SK-N-SH treated with all-trans-retinoic acid at 6 μM for 48 hours (cell line): Measurements from ENCODE around the gene C1QTNF2.

Source experiments
- ATAC-seq: fragments of 200-7000 bp; cut with Tn5 transposase; 3 replicates; pipeline ENCODE4 v1.9.1; 2020; ENCODE audit warnings: mild to moderate bottlenecking, moderate library complexity
- ARNTL ChIP-seq: fragments of 450-650 bp; formaldehyde crosslinking; IDR thresholded peaks from 2 replicates; pipeline ENCODE4 v1.5.0; 2020; ENCODE audit warnings: low read depth, mild to moderate bottlenecking, moderate library complexity, borderline replicate concordance
- CSDC2 ChIP-seq: fragments of 250-450 bp; sonication (Bioruptor Pico); IDR thresholded peaks from 2 replicates; pipeline ENCODE4 v1.5.0; 2020; ENCODE audit warnings: mild to moderate bottlenecking, moderate library complexity
- GLIS3 ChIP-seq: fragments of 250-450 bp; sonication (Bioruptor Pico); IDR thresholded peaks from 2 replicates; pipeline ENCODE4 v1.5.0; 2020; ENCODE audit warnings: mild to moderate bottlenecking, moderate library complexity
- ISL1 ChIP-seq: fragments of 250-450 bp; sonication (Bioruptor Pico); IDR thresholded peaks from 2 replicates; pipeline ENCODE4 v2.1.2; 2022; ENCODE audit warnings: mild to moderate bottlenecking, moderate library complexity
- OSR1 ChIP-seq: fragments of 250-450 bp; sonication (Bioruptor Pico); IDR thresholded peaks from 2 replicates; pipeline ENCODE4 v1.8.0; 2022; ENCODE audit warnings: moderate library complexity, mild to moderate bottlenecking, inconsistent platforms
- PATZ1 ChIP-seq: fragments of 250-450 bp; sonication (Bioruptor Pico); IDR thresholded peaks from 2 replicates; pipeline ENCODE4 v1.8.0; 2020; ENCODE audit warnings: mild to moderate bottlenecking, moderate library complexity, borderline replicate concordance
- RARB ChIP-seq: fragments of 250-450 bp; sonication (Bioruptor Pico); IDR thresholded peaks from 2 replicates; pipeline ENCODE4 v1.8.0; 2021; ENCODE audit warnings: mild to moderate bottlenecking, moderate library complexity
- SNAI2 ChIP-seq: fragments of 250-450 bp; sonication (Bioruptor Pico); IDR thresholded peaks from 2 replicates; pipeline ENCODE4 v1.5.0; 2020; ENCODE audit warnings: mild to moderate bottlenecking, moderate library complexity
- TCF4 ChIP-seq: fragments of 250-450 bp; sonication (Bioruptor Pico); IDR thresholded peaks from 2 replicates; pipeline ENCODE4 v1.8.0; 2021; ENCODE audit warnings: mild to moderate bottlenecking, moderate library complexity, borderline replicate concordance
- TOX ChIP-seq: fragments of 250-450 bp; sonication (Bioruptor Pico); IDR thresholded peaks from 2 replicates; pipeline ENCODE4 v1.8.0; 2021; ENCODE audit warnings: mild to moderate bottlenecking, moderate library complexity, borderline replicate concordance
- TSHZ2 ChIP-seq: fragments of 250-450 bp; sonication (Bioruptor Pico); IDR thresholded peaks from 2 replicates; pipeline ENCODE4 v1.5.0; 2020; ENCODE audit warnings: mild to moderate bottlenecking, moderate library complexity
- ZC3H10 ChIP-seq: fragments of 250-450 bp; sonication (Bioruptor Pico); IDR thresholded peaks from 2 replicates; pipeline ENCODE4 v1.5.1; 2021; ENCODE audit warnings: mild to moderate bottlenecking, moderate library complexity
- ZFP3 ChIP-seq: fragments of 250-450 bp; sonication (Bioruptor Pico); IDR thresholded peaks from 2 replicates; pipeline ENCODE4 v1.5.0; 2020; ENCODE audit warnings: mild to moderate bottlenecking, moderate library complexity
- ZNF565 ChIP-seq: fragments of 450-650 bp; formaldehyde crosslinking; conservative IDR thresholded peaks from 2 replicates; pipeline ENCODE4 v1.5.0; 2020; ENCODE audit warnings: low read depth, mild to moderate bottlenecking, moderate library complexity
- ZNF70 ChIP-seq: fragments of 450-650 bp; formaldehyde crosslinking; IDR thresholded peaks from 2 replicates; pipeline ENCODE4 v1.5.0; 2020; ENCODE audit warnings: mild to moderate bottlenecking, moderate library complexity
- ZNF8 ChIP-seq: fragments of 450-650 bp; formaldehyde crosslinking; IDR thresholded peaks from 2 replicates; pipeline ENCODE4 v1.5.0; 2020; ENCODE audit warnings: mild to moderate bottlenecking, moderate library complexity
- TF ChIP-seq, protein P1 (sequence below): fragments of 250-450 bp; sonication (Bioruptor Pico); IDR thresholded peaks from 2 replicates; pipeline ENCODE4 v1.5.1; 2020; ENCODE audit warnings: low read depth, mild to moderate bottlenecking, moderate library complexity
- TF ChIP-seq, protein P2 (sequence below): fragments of 250-450 bp; sonication (Bioruptor Pico); IDR thresholded peaks from 2 replicates; pipeline ENCODE4 v1.8.0; 2021; ENCODE audit warnings: low read depth, mild to moderate bottlenecking, moderate library complexity, borderline replicate concordance

C1QTNF2 gene

GRCh38 chr5:160375166-160375565, 4.7 kb upstream of the C1QTNF2 start:
- no peak for ATAC-seq
- TF ChIP-seq PATZ1 (CRISPR knock-in tag) (no peak), ZNF70 (no peak), TCF4 (CRISPR knock-in tag) (no peak), ZFP3 (CRISPR knock-in tag) (no peak)
- TF ChIP-seq, all 23 proteins: peak for 0

DNA sequence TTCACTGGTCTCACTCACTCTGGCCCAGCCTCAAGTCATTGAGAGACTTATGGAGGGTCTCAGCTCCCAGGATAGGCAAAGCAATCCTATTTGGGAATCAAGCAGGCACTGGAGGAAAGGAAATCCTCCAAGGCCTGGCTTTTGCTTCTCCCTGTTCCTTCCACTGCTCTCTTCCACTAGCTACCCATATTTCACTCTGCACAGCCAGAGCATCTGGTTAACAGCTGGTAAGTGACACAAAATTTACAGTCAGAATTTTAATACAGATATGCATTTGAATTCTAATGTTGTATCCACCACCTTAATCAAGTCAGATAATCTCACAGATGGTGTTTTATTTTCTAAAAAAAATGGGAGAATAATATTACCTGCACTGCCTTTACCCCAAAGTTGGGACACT, 868 bp upstream of the C1QTNF2 start:
- TF ChIP-seq SNAI2 (CRISPR knock-in tag): no peak
- no peak for TF ChIP-seq TCF4 (CRISPR knock-in tag)
- TF ChIP-seq TSHZ2: no peak
- no peak for TF ChIP-seq TOX (CRISPR knock-in tag)
- TF ChIP-seq RARB (CRISPR knock-in tag): no peak
- no peak for TF ChIP-seq OSR1 (CRISPR knock-in tag)
- no peak for TF ChIP-seq CSDC2 (CRISPR knock-in tag)
- TF ChIP-seq GLIS3 (CRISPR knock-in tag): no peak
- no peak for TF ChIP-seq ZNF70
- TF ChIP-seq ISL1 (CRISPR knock-in tag): no peak
- no peak for TF ChIP-seq PATZ1 (CRISPR knock-in tag)
- no peak for TF ChIP-seq ZNF8 (CRISPR knock-in tag)
- TF ChIP-seq ARNTL (CRISPR knock-in tag): no peak
- TF ChIP-seq ZC3H10 (CRISPR knock-in tag): no peak
- TF ChIP-seq, all 23 proteins: peak for 0
- ATAC-seq: no peak

- TF ChIP-seq, protein P1, sequence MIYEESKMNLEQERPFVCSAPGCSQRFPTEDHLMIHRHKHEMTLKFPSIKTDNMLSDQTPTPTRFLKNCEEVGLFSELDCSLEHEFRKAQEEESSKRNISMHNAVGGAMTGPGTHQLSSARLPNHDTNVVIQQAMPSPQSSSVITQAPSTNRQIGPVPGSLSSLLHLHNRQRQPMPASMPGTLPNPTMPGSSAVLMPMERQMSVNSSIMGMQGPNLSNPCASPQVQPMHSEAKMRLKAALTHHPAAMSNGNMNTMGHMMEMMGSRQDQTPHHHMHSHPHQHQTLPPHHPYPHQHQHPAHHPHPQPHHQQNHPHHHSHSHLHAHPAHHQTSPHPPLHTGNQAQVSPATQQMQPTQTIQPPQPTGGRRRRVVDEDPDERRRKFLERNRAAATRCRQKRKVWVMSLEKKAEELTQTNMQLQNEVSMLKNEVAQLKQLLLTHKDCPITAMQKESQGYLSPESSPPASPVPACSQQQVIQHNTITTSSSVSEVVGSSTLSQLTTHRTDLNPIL (CRISPR knock-in tag): no peak
- TF ChIP-seq GLIS3 (CRISPR knock-in tag): no peak
- no peak; the same call in 2 of the 3 replicates for ATAC-seq
Measured at GRCh38 chr5:160370713-160371034, 248 bp upstream of the C1QTNF2 start.

DNA sequence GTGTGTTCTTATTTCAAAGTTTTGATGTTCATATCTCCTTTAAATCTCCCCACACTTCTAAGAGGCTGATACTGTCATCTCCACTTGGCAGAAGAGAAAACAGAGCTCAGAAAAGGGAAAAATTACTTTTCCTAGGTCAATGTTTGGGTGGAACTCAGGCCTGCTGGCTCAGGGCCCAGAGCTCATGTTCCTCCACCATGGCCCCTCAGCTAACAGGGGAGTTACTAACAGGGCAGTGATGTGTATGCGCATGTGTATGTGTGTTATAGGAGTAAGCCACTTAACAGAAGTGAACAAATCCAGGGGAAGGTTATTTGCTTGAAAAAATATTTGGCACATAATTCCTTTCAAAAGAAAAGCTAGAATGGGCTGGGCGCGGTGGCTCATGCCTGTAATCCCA, 2.5 kb downstream of the C1QTNF2 start:
- no peak for ATAC-seq
- TF ChIP-seq SNAI2 (CRISPR knock-in tag): no peak
- TF ChIP-seq, protein P2, sequence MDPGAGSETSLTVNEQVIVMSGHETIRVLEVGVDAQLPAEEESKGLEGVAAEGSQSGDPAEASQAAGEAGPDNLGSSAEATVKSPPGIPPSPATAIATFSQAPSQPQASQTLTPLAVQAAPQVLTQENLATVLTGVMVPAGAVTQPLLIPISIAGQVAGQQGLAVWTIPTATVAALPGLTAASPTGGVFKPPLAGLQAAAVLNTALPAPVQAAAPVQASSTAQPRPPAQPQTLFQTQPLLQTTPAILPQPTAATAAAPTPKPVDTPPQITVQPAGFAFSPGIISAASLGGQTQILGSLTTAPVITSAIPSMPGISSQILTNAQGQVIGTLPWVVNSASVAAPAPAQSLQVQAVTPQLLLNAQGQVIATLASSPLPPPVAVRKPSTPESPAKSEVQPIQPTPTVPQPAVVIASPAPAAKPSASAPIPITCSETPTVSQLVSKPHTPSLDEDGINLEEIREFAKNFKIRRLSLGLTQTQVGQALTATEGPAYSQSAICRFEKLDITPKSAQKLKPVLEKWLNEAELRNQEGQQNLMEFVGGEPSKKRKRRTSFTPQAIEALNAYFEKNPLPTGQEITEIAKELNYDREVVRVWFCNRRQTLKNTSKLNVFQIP (CRISPR knock-in tag): no peak
- no peak for TF ChIP-seq ZC3H10 (CRISPR knock-in tag)
- TF ChIP-seq ZFP3 (CRISPR knock-in tag): no peak
- TF ChIP-seq ZNF8 (CRISPR knock-in tag): no peak
- no peak for TF ChIP-seq ZNF565
- TF ChIP-seq PATZ1 (CRISPR knock-in tag): no peak
